Activated CD4-positive, CD25-positive, alpha-beta regulatory T cell (primary cell): Measurements from ENCODE around the gene SPATS2.
"Not testable (repeated sequence)": the region's sequence is repeated elsewhere in the genome, so short reads cannot be mapped to it uniquely, and the experiment has no call there.

Experiments used
- DNase-seq, 4 experiments: peaks; one replicate each; lab custom pipeline; 2025; lab: John Stamatoyannopoulos, UW

Gene SPATS2

DNA sequence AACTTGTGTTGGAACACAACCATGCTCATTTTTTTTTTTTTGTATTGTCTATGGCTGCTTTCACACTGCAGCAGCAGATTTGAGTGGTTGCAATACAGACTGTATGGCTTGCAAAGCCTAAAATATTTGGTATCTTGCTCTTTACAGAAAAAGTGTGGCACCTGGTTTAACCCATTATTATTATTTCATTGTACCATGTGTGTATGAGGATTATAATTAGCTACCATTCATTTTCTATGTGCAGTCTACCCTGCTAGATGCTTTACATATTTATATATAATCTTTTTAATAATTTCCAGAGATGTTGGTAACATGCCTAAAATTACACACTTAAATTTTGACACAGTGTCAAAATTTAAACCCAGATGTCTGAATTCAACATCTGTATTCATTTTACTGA, 37.7 kb downstream of the SPATS2 start:
- DNase-seq: no peak

DNA sequence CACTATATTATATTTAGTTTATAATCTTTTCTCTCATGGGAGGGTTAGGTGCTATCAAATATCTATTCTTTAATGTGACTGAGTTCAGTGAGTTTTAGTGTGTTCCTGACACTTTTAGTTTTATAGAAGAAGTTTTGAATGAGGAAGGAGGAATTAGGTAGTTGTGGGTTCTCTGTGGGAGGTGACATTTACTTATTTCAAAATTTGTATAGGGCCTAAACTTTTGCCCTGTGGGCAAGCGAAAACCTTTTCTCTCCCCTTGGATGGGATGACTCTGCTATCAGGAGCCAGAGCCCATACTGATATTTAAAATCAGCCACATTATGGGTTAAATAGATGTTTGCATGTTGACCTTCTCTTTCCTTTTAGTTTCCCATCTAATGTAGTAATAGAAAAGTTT, 43.6 kb downstream of the SPATS2 start:
- DNase-seq: no peak

DNA sequence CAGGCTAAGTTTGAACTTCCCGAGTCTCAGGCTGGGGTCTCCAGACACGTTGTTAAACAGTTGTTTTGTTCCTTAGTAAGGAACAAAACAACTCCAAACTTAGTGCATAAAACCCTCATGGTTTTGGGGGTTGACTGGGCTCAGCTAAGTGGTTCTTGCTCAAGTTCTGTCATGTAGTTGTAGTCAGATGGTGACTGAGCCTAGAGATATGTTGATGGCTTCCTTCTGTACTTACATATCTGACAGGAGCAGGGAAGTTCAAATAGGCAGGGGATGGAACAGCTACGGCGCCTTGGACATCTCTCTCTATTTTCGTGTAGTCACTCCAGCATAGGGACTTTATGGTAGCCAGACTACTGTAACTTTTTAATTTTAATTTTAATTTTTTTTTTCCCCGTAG, 45.7 kb downstream of the SPATS2 start:
- no peak for DNase-seq

DNA sequence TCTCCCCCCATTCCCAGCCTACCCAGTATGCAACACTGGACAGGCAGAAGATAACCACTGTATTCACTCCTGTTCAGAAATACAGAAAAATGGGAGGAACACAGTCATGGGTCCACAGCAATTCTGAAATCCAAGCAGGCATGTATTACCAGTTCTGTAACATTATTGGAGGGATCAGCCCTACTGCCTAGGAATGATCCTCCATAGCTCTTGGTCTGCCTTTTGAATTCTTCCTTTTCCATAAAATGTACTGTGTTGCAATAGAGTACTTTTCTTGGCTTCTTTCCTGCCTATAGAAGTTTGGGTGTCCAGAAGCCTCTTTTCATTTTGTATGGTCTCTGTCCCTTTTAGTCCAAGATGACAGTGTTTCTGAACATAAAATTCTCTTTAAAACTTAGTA, 46.5 kb downstream of the SPATS2 start:
- DNase-seq: no peak

DNA sequence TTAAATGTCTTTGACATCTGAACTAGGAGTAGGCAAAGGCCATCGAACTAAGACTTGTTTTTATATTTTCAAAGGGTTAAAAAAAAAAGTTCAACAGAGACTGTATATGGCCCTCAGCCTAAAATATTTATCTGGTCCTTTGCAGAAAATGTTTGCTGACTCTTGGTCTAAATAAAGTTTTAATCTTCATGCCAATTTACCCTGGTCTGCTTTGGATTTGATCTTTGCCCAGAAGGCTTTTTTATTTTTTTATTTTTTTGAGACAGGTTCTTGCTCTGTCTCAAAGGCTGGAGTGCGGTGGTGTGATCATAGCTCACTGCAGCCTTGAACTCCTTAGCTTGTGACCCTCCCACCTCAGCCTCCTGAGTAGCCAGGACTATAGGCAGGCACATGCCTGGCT, 47.1 kb downstream of the SPATS2 start:
- DNase-seq: no peak

DNA sequence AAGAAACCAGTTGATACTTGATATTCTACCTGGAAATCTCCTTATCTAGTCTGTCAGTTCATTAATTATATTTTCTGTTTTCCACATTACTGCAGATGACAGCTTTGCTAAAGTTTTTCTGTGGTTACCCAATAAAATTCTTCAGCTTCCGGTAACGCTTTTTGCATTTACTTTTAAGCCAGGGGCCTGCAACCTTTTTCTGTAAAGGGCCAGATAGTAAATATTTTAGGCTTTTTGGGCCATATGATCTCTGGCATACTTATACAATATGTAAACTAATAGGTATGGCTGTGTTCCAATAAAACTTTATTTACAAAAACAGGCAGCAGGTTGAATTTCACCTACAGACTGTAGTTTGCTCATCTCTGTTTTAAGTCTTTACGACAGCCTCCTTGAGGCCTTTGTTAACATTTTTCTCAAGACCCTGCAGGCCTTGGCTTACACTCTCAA, 48.3 kb downstream of the SPATS2 start:
- no peak for DNase-seq

DNA sequence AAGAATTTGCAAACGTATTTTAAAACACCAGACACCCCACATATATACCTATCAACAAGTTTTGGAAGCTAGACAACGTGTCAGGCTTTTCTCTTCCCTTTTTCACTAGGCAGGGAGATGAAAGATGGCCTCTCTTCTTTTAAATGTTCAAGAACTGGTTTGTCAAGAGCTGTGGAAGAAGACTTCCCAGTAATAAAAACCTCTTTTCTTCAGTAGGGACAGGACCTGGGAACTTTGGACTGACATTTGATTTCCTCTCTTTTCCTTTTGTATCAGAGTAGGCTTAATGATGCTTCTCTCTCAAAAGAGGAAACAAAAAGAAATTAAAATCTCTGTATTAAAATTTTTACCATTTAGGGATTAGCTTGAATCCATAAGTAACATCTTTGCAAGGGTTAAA, 49.6 kb downstream of the SPATS2 start:
- DNase-seq: no peak

DNA sequence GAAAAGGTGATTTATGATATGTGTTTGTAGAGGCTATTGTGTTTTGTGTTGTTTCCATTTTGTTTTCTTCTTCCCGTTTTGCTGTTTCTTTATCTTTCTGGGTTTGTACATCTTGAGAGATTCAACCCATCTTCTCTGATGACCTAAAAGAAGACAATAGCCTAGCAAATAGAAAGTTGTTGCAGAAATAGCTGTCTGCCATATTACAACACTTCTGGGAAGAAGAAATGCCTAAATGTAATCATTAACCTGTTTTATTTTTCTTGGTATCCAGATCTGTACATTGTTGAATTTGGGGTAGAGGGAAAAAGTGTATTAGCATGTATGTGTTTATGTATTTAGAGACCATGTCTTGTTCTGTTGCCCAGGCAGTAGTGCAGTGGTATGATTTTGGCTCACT, 50.3 kb downstream of the SPATS2 start:
- DNase-seq: no peak

DNA sequence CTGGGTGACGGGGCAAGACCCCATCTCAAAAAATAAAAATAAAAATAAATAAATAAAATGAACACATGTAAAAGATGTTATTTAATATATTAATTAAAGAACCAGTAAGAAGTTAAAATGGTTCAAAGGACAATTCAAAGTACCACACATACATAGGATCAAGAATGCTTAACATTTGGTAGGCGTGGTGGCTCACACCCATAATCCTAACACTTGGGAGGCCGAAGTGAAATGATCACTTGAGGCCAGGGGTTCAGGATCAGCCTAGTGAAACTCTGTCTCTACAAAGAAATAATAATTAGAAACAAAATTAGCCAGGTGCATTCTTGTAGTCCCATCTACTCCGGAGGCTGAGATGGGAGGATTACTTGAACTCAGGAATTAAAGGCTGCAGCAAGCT, 53.3 kb downstream of the SPATS2 start:
- no peak for DNase-seq

DNA sequence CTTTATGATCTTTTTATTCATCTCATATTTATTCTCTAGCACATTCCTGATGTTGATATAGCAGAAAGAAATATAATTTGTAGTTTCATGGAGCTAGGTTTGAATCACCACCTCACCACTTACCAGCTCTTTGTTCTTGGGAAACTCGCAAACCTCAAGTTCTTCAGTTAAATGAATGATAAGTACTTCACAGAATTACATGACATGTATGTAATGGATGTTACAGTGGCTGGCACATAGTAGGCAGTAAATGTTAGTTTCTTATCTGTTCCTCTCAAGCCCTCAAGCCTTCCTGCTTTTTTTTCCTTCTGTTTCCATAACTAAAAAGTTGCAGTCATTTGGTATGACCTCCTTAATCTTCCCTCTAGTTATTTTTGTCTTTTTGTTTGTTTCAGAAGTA, 54.9 kb downstream of the SPATS2 start:
- no peak for DNase-seq

DNA sequence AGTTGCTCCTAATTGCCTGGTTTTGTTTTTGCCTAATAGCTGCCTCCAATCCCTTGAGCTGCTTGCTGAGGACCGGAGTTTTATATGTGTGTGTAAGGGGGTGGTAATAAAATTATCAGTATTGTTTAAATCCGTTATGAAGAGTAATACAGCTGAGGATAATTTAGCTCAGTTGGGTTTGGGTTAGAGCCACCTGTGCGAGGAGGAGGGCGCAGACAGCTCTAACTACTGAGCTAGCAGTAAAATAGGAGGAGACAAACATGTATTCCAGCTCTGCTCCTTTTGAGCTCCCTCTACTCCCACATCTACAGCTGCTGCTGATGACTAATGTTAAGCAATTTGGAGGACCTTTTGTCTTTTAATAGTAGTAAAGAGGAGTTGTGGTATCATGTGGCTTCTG, 61.5 kb downstream of the SPATS2 start:
- DNase-seq: no peak

DNA sequence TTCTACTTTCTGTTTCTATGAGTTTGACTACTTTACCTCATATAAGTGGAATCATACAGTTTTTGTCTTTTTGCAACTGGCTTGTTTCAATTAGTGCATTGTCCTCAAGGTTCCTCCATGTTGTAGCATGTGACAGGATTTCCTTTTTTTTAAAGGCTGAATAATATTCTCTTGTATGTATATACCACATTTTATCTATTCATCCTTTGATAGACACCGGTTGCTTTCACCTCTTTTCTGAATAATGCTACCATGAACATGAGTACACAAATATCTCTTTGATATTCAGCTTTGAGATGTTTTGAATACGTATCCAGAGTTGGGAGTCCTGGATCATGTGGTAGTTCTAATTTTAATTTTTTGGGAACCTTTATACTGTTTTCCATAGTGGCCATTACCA, 65.4 kb downstream of the SPATS2 start:
- DNase-seq: no peak

DNA sequence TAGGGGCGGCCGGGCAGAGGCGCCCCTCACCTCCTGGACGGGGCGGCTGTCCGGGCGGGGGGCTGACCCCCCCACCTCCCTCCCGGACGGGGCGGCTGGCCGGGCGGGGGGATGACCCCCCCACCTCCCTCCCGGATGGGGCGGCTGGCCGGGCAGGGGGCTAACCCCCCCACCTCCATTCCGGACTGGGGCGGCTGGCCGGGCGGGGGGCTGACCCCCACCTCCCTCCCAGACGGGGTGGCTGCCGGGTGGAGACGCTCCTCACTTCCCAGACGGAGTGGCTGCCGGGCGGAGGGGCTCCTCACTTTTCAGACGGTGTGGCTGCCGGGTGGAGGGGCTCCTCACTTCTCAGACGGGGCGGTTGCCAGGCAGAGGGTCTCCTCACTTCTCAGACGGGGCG, 69.5 kb downstream of the SPATS2 start:
- DNase-seq: not testable (repeated sequence)

DNA sequence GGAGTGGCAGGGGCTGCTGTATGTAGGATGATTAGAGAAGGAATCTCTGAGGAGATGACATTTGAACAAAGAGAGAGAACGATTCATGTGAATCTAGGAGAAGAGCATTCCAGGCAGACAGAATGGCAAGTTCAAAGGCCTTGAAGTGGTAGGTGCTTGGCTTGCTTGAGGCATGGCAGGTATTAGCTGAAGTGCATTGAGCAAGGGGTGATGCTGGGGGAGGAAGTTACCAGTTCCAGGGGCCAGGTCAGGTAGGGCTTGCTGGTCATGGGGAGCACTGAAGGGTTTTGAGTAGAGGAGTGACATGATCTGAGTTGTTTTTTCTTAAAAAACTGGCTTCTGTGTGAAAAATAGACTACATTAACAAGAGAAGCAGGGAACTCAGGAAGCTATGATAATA, 71.8 kb downstream of the SPATS2 start:
- DNase-seq: no peak

DNA sequence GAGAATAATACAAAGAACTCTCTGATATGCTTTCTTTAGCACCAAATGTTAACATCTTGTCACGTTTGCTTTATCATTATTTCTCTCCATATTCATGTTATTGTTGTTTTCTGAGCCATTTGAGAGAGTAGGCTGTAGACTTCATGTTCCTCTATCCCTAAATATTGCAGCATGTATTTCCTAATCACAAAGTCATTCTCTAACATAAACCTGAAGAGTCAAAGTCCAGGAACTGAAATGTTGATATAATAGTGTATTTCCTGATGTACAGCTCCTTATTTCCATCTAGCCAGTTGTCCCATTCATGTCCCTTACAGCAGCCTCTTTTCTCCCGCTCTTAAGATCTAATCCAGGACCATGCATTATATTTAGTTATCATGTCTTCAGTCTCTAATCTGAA, 72.8 kb downstream of the SPATS2 start:
- no peak for DNase-seq

DNA sequence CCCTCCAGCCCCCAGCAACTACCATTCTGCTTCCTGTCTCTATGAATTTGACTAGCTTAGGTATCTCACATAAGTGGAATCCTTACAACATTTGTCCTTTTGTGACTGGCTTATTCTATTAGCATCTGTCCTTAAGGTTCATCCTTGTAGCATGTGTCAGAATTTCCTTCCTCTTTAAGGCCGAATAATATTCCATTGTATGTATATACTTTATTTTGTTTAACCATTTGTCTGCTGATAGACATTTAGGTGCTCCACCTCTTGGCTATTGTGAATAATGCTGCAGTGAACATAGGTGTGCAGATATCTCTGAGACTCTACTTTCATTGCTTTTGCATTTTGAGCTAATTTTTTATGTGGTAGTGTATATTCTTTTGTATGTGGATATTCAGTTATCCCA, 75.7 kb downstream of the SPATS2 start:
- DNase-seq: no peak

DNA sequence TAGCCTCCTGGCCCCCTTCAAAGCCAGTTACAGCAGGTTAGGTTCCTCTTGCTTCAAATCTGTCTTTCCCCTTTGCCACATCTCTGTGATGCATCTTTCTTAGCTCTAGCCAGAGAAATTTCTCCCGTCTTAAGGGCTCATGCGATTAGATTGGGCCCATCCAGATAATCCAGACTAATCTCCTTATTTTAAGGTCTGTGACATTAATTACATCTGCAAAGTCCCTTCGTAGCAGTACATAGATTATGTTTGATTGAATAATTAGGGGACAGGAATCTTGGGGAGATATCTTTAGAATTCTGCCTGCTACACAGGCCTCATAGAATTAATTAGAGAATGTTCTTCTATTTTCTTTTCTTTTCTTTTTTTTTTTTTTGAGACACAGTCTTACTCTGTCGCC, 79.3 kb downstream of the SPATS2 start:
- no peak for DNase-seq

DNA sequence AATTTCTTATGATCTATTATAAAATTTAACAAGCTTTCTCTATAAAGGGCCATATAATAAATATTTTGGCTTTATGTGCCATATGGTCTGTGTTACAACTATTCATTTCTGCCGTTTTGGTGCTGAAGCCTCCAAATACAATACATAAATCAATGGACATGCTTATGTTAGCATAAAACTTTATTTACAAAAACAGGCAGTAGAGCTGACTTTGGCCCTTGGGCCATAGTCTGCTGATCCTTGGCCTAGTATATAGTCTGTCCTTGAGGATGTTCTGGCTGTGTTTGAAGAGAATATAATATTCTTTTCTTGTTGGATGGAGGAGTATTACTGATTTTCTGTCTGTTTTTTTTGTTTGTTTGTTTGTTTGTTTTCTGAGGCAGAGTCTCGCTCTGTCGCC, 81.6 kb downstream of the SPATS2 start:
- DNase-seq: no peak

DNA sequence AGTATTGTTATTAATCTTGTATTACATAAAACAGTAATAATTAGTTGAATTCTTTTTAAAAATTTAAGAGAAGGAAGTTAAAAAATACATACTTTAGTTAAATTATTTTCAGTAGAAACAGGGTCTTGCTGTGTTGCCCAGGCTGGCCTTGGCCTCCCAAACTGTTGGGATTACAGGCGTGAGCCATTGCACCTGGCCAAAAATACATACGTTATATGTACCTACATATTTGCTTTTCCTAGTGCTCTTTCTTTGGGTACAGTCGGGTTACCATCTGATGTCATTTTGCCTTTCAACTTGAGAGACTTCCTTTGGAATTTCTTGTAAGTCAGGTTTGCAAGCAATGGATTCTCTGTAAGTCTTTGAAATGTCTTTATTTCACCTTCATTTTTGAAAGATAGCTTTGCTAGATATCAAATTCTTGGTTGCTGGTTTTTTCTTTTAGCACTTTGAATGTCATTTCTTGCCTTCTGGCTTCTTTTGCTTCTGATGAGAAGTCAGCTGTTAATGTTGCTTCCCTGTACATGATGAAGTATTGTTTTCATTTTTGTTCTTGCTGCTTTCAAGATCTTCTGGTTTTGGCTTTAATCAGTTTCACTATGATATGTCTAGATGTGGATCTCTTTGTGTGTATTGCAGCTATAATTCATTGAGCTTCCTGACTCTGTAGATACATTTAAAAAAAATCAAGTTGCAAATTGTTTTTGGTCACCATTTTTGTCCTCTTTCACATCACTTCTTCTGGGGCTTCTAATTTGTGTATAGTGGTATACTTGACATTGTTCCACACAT, 84.4 kb downstream of the SPATS2 start:
- DNase-seq: no peak

DNA sequence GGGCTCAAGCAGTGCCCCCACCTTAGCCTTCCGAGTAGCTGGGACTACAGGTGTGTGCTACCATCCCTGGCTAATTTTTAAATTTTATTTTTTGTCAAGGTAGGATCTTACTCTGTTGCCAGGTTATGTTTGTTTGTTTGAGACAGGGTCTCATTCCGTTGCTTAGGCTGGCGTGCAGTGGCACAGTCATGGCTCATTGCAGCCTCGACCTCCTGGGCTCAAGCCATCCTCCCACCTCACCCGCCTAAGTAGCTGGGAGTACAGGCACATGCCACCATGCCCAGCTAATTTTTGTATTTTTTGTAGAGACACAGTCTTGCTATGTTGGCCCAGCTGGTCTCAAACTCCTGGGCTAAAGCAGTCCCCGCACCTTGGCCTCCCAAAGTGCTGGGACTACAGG, 88.2 kb downstream of the SPATS2 start:
- no peak for DNase-seq

DNA sequence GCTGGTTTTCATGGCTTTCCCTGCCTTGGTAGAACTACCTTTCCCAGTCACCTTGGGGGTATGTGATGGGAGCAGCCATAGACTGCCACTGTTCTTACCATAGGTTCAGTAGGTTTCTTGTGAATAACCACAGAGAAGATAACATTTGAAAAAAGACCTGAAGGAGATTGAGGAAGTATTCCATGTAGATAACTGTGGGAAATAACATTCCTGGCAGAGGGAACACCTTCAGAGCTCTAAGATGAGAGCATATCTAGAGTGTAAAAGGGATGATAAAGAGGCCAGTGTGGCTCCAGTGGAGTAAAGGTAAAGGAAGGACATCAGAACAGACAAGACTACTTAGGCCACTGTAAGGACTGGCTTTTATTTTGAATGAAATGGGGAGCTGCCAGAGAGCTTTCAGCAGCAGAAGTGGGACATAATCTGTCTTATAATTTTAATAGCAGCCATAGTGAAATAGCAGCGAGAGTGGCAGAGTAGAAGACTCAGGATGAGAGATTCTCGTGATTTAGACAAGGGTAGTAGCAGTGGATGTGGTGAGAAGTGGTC, 88.9 kb downstream of the SPATS2 start:
- DNase-seq: no peak

DNA sequence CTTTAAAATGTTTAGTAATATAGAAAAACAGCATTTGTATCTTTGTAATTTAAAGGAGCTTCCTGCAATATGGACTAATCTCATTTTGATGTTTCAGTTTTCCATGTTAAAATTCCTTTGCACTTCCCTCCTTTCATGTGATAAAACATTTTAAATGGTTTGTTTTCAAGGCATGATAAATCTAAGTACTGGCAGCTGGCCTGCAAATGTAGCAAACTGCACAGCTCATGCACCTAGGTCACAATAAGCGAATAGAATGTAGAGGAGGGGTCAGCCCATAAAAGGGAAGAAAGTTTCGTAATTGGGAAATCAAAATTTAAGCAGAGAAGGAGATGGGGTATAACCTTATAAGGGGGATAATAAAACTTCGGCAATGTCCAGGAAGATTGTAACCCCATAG, 91.6 kb downstream of the SPATS2 start:
- DNase-seq: no peak

DNA sequence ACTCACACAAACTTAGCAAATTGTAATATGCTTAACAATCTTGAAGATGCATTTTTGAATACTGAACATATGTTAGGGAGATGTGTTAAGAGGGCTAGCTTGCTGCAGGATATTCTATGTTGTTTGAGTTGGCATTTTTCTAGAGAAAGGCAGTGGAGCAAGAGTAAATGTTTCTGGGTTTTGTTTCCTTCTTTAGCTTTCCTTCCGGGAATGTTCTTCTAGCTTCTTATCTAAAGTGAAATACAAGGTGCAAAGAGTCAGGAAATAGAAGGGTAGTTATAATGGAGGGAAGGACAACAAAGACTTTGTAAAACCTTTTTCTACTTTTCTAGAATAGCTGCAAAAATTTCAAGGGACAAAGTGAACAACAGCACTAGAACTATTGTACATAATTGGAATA, 94.0 kb downstream of the SPATS2 start:
- DNase-seq: no peak

DNA sequence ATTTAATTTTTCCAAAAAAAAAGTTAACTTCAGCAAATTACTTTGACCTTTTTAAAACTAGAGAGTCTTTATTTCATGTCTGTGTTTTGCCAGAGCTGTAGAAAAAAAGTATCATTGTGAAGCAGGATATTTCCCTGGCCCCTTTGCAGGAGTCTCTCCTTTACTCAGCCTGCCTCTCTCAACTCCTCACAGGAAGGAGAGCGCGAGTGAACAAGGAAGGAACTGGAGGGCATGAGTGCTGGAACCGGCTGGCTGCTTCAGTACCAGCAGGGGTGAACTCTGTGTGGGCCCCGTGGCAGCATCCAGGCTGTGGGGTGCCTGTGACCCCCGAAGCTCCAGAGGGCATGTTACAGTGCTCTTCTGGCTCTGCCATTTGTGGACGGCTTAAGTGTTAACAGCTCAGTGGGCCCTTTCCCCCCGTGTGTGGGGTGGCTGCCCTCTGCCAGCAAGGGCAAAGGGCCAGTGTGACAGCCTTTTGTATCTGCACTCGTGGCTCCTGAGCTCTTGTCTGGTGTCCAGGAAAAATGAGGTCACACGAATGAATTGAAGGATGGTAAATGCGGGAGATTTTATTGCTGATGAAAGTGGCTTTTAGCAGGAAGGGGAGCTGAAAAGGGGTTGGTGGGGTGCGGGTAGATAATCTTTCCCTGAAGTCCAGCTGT, 95.0 kb downstream of the SPATS2 start:
- no peak for DNase-seq
